HG02610 (cell line): ENCODE measurements around the gene AZU1.
"Not testable (repeated sequence)": the region's sequence is repeated elsewhere in the genome, so short reads cannot be mapped to it uniquely, and the experiment has no call there.

Experiments
- ATAC-seq: cut with Tn5 transposase; IDR thresholded peaks from one replicate; pipeline ENCODE4 v1.9.1; 2021; ENCODE audit warnings: mild to moderate bottlenecking, moderate library complexity; ENCODE audit not compliant: unreplicated experiment

The AZU1 gene

DNA sequence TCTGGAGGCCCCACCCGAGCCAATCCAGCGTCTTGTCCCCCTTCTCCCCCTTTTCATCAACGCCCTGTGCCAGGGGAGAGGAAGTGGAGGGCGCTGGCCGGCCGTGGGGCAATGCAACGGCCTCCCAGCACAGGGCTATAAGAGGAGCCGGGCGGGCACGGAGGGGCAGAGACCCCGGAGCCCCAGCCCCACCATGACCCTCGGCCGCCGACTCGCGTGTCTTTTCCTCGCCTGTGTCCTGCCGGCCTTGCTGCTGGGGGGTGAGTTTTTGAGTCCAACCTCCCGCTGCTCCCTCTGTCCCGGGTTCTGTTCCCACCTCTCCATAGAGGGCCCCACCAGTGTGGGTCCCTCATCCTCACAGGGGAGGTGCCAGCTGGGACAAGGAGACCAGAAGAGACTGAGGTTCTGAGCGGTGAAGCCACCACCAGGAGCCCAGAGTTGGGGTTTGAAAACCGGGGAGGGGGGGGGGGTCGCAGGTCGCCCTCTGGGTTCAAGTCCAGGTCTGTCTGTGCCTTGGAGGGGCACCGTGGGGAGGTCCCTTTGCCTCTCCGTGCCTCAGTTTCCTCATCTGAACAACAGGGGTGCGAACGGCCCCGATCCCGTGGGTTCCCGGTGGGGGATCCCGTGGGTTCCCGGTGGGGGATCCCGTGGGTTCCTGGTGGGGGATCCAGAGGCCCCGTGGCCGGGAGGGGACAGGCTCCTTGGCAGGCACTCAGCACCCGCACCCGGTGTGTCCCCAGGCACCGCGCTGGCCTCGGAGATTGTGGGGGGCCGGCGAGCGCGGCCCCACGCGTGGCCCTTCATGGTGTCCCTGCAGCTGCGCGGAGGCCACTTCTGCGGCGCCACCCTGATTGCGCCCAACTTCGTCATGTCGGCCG is 24.7 kb downstream of the AZU1 start, which contains the start of gene ELANE:
ELANE (plus strand) TSS at position 168 of the 878 bp plus-strand sequence; CDS start at position 194, 26 bp downstream.
- ATAC-seq, result no peak

GRCh38 chr19:853014-853585 is 25.5 kb downstream of the AZU1 start:
- no peak for ATAC-seq

DNA sequence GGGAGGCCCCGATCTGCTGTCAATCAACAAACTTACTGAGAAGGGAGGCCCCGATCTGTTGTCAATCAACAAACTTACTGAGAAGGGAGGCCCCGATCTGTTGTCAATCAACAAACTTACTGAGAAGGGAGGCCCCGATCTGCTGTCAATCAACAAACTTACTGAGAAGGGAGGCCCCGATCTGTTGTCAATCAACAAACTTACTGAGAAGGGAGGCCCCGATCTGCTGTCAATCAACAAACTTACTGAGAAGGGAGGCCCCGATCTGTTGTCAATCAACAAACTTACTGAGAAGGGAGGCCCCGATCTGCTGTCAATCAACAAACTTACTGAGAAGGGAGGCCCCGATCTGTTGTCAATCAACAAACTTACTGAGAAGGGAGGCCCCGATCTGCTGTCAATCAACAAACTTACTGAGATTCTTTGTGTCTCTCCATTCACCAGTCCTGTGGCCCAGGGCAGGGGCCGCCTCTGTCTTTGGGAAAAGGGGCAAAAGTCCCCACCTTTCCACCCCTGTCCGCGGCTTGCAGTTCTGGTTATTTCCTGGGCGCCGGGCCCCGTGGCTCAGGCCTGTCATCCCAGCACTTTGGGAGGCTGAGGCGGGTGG is 26.1 kb downstream of the AZU1 start:
- not testable (repeated sequence) for ATAC-seq

GRCh38 chr19:854549-854948 is 26.9 kb downstream of the AZU1 start:
- no peak for ATAC-seq

- no peak for ATAC-seq
Measured at GRCh38 chr19:855142-855541, 27.5 kb downstream of the AZU1 start.

- no peak for ATAC-seq
Measured at GRCh38 chr19:855566-856120, 28.0 kb downstream of the AZU1 start.

GRCh38 chr19:858284-858683 is 30.6 kb downstream of the AZU1 start:
- ATAC-seq, result no peak

DNA sequence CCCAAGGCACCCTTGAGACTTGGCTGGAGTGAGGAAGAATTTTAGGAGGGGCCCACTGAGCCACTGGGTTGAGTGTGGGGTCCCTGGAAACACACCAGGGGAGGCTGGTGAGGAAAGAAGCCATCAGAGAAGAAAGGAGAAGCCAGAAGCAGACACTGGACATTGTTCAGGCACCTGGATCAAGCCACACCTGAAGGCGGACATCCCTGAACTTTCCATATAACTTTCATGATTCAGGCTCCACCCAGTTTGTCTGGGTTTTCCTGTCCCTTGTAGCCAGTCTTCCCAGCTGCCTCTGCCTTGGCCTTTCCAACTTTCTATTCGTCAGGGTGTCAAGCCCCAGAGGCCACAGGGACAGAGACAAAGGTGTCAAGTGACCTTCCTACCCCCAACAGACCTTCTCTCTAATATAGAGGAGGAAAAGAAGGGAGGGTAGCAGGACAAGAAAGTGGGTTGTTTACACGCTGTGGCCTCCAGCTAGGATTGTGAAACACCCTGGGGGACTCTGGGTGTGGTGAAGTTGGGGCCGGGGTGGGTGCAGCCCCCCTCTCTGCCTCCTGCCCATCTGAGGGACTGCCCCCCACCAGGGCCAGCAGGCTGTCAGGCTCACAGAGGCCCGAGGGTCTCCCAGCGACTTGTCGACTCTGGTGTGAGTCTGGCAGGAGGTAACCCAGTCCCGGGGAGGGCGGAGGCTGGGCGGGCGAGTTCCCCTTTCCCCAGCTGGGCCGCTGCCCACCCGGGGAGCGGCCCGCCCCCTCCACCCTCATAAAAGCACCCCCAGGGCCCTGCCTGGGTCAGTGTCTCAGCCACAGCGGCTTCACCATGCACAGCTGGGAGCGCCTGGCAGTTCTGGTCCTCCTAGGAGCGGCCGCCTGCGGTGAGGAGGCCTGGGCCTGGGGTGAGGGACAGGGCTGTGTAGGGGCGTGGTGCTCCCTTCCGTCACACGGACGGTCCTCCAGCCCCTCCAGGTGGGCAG is 31.5 kb downstream of the AZU1 start, which contains the start of gene CFD:
CFD (plus strand) TSS at position 797 of the 976 bp plus-strand sequence; CDS start at position 823, 26 bp downstream.
- ATAC-seq, result no peak

DNA sequence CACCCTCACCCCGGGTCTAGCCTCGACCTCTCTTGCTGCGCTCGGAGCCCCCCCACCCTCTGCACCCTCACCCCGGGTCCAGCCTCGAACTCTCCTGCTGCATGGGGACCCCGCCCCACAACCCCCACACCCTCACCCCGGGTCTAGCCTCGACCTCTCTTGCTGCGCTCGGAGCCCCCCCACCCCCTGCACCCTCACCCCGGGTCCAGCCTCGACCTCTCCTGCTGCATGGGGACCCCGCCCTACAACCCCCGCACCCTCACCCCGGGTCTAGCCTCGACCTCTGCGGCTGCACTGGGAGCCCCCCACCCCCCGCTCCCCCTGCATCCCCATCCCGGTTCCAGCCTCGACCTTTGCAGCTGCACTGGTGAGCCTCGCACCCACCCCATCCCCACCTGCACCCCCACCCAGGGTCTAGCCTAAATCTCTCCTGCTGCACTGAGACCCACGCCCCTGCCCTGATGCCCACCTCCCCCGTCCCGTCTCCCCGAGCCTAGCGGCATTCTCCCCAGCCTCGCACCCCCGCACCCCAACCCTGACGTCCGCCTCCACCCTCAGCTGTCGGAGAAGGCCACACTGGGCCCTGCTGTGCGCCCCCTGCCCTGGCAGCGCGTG is 33.6 kb downstream of the AZU1 start:
- no peak for ATAC-seq

- no peak for ATAC-seq
Measured at GRCh38 chr19:861756-862580, 34.3 kb downstream of the AZU1 start.

DNA sequence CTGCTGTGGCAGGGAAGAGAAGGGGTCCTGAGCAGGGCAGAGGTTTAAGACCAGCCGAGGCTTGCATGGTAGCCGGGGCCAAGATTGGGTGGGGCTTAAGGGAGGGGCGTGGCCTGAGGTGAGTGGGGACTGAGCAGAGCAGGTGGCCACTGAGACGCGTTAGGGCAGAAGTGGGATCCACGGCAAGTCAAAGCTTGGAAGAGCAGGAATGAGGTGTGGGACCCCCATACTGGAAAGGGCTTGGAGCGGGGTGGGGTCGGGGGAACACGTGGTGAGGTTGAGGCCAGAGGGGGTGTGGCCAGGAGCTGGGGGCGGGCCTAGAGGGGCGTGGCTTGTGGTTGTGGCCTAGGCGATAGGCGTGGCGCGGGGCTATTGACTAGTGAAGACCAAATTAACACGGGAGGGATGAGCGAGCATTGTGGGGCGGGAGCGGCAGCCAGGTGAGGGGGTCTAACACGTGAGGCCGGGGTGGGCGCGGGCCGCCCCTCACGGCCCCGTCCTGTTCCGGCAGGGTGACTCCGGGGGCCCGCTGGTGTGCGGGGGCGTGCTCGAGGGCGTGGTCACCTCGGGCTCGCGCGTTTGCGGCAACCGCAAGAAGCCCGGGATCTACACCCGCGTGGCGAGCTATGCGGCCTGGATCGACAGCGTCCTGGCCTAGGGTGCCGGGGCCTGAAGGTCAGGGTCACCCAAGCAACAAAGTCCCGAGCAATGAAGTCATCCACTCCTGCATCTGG is 35.1 kb downstream of the AZU1 start:
- no peak for ATAC-seq

GRCh38 chr19:863315-863620 is 35.6 kb downstream of the AZU1 start:
- ATAC-seq, result no peak

DNA sequence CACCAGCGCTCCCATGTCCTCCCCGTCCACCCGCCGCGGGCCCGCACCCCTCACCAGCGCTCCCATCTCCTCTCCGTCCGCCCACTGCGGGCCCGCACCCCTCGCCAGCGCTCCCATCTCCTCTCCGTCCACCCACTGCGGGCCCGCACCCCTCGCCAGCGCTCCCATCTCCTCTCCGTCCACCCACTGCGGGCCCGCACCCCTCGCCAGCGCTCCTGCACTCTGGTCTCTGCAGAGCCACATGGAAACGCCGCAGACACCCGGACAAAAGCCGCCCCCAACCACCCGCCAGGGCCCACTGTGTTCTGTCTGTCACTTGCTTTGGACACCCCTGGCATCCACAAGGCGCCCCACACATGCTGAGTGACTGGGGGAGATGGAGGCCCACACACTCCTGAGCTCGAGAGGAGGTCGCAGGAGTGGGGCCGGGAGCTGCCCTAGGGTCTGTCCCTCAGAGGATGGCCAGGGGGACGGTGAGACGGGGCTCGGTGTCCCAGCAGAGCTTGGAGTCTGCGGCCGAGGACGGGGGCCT is 39.2 kb downstream of the AZU1 start:
- ATAC-seq, result no peak

DNA sequence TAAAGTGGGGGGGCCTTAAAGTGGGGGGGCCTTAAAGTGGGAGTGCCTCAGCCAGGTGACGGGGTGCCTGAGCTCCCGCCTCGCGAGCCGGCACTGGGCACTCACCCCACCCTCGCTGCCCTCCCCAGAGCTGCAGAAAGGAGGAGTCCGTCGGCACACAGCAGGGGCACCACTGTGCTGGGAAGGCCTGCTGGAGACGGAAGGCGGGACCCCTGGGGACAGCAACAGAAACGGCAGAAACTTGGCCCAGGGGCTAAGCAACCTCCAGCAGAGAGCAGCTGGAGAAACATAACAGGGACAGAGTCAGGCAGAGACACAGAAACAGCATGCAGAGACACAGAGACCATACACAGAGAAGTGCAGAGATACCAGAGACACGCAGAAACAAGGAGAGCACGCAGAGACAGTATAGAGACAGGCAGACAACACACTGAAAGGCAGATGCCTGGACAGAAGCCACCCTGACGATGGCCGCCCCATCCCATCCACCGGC is 39.7 kb downstream of the AZU1 start:
- ATAC-seq, result no peak

DNA sequence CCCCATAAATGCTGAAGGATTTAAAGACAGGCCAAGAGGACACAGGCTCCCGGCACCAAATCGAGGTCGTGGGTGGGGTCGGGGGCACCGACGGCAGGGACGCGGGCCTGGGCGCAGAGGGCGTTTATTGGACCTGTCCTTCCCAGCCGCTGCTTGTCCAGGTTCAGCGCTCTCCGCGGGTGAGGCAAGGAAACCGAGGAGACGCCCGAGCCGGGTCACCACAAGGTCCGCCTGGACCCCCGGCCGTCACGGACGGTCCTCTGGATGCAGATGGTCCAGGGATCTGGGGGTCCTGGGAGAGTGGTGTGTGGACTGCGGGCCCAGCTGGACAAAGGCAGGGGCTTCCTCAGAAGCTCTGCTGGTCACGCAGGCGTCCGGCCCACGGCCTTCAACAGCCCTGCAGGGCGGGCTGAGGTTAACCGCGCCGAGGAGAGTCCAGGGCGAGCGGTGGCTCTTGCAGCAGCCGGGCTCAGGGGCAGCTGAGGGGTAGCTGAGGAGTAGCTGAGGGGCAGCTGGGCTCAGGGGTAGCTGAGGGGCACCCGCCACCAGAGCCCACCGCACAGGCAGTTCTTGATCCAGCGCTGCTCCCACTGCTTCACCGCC is 40.3 kb downstream of the AZU1 start:
- ATAC-seq, result no peak

GRCh38 chr19:868458-869244 is 41.0 kb downstream of the AZU1 start:
- no peak for ATAC-seq
